GM20431 (cell line): Measurements from ENCODE around the gene C1orf74.

Experiments used
- in situ Hi-C: fragments of 300-500 bp; cut with MseI, MboI; formaldehyde crosslinking; loops from one replicate; pipeline ENCODE4 v1.15.0; 2020; ENCODE audit warnings: low sequenced_read_pairs; ENCODE audit not compliant: unreplicated experiment

Gene C1orf74

GRCh38 chr1:209749205-209749604 is 35.2 kb downstream of the C1orf74 start:
- in situ Hi-C loops, result no loop called here

- in situ Hi-C loops, result no loop called here
Measured at GRCh38 chr1:209748620-209749019, 35.7 kb downstream of the C1orf74 start.

GRCh38 chr1:209747580-209748262 is 36.6 kb downstream of the C1orf74 start:
- in situ Hi-C loops, result no loop called here

GRCh38 chr1:209746451-209747165 is 37.8 kb downstream of the C1orf74 start:
- in situ Hi-C loops, result no loop called here

- in situ Hi-C loops, result no loop called here
Measured at GRCh38 chr1:209743145-209743482, 41.2 kb downstream of the C1orf74 start.

GRCh38 chr1:209742409-209743144 is 41.8 kb downstream of the C1orf74 start:
- in situ Hi-C loops, result no loop called here

- in situ Hi-C loops, result no loop called here
Measured at GRCh38 chr1:209741889-209742288, 42.5 kb downstream of the C1orf74 start.

- in situ Hi-C loops, result no loop called here
Measured at GRCh38 chr1:209741193-209741592, 43.2 kb downstream of the C1orf74 start.

- in situ Hi-C loops, result no loop called here
Measured at GRCh38 chr1:209738270-209738669, 46.1 kb downstream of the C1orf74 start.

GRCh38 chr1:209737118-209737505 is 47.2 kb downstream of the C1orf74 start:
- in situ Hi-C loops, result no loop called here

- in situ Hi-C loops, result no loop called here
Measured at GRCh38 chr1:209736490-209737117, 47.8 kb downstream of the C1orf74 start.

- in situ Hi-C loops, result no loop called here
Measured at GRCh38 chr1:209733409-209734192, 50.8 kb downstream of the C1orf74 start.

- in situ Hi-C loops, result no loop called here
Measured at GRCh38 chr1:209732725-209733124, 51.6 kb downstream of the C1orf74 start.

- in situ Hi-C loops, result no loop called here
Measured at GRCh38 chr1:209729436-209729835, 54.9 kb downstream of the C1orf74 start.
